HCT116 (cell line): ENCODE measurements around the gene C16orf82. TPM values are rescaled to one million over a fixed set of nuclear protein-coding genes. Genes with fewer than 3 reads are reported as not detected.

Experiments used
- ATAC-seq: fragments of 200-7000 bp; cut with Tn5 transposase; 2 replicates; pipeline ENCODE4 v1.9.1; 2020; ENCODE audit warnings: mild to moderate bottlenecking, moderate library complexity
- BruUV-seq: library from RNA; stranded (reverse); fragments of 400-500 nt; replicated peaks from 2 replicates; lab custom pipeline; 2021; lab: Mats Ljungman, UMichigan
- CTCF ChIA-PET: fragments of 300-600 bp; sonication (Branson Sonifier 250); formaldehyde crosslinking; loops from one replicate; lab custom pipeline; 2021; ENCODE audit warnings: antibody characterized with exemption; lab: Charles Lee
- POLR2A ChIA-PET: fragments of 300-600, 350-600 bp; sonication (Branson Sonifier 250); formaldehyde crosslinking; loops from one replicate; lab custom pipeline; 2021; ENCODE audit warnings: antibody characterized with exemption; lab: Charles Lee
- RAD21 ChIA-PET, 2 experiments: fragments of 300-600 bp; sonication (Branson Sonifier 250); formaldehyde crosslinking; loops; one replicate each; lab custom pipeline; 2023; ENCODE audit warnings: low total read pairs in 2 of 2; ENCODE audit not compliant: uncharacterized antibody in 2 of 2, unreplicated experiment in 2 of 2, low non-redundant PET in 1 of 2; lab: Charles Lee
- DNase-seq: peaks from one replicate; pipeline ENCODE4 v3.0.0-alpha.2; 2010; ENCODE audit warnings: low read depth, low spot score
- H2AFZ ChIP-seq: fragments of 200-600 bp; shearing (Covaris generic), sonication (generic); 2 replicates; pipeline ENCODE4 v1.6.1; 2017; ENCODE audit warnings: low read depth, mixed run types, mixed read lengths, antibody characterized with exemption, low read length; ENCODE audit not compliant: poor library complexity, severe bottlenecking
- H3K27ac ChIP-seq: 2 replicates; pipeline ENCODE4 v1.5.1; 2012; ENCODE audit warnings: low read depth, low read length
- H3K27me3 ChIP-seq: fragments of 200-600 bp; sonication (generic); 2 replicates; pipeline ENCODE4 v1.6.1; 2016; ENCODE audit warnings: mixed run types, low read length, mixed read lengths; ENCODE audit not compliant: insufficient read depth
- H3K36me3 ChIP-seq, 2 experiments: fragments of 200-500 bp in 1 of 2; fragments of 200-600 bp in 1 of 2; sonication (Bioruptor generic) in 1 of 2; sonication (generic) in 1 of 2; 2 replicates each; pipeline versions ENCODE4 v1.5.1 to v1.6.1; 2014 to 2016; ENCODE audit warnings: low read length in 2 of 2, inconsistent platforms in 1 of 2, mixed read lengths in 1 of 2, mixed run types in 1 of 2; ENCODE audit not compliant: insufficient read depth in 2 of 2, control insufficient read depth in 1 of 2
- H3K4me1 ChIP-seq, 2 experiments: fragments of 200-600 bp in 1 of 2; sonication (generic) in 1 of 2; 2 replicates each; pipeline versions ENCODE4 v1.5.1 to v1.6.1; 2012 to 2017; ENCODE audit warnings: low read length in 2 of 2, inconsistent platforms in 1 of 2, mild to moderate bottlenecking in 1 of 2, mixed read lengths in 1 of 2, mixed run types in 1 of 2, moderate library complexity in 1 of 2; ENCODE audit not compliant: insufficient read depth in 2 of 2, control insufficient read depth in 1 of 2
- H3K4me2 ChIP-seq: fragments of 200-600 bp; sonication (generic); 2 replicates; pipeline ENCODE4 v1.6.1; 2017; ENCODE audit warnings: mixed run types, low read length, mixed read lengths
- H3K4me3 ChIP-seq, 2 experiments: fragments of 200-600 bp in 1 of 2; sonication (generic) in 1 of 2; replicated peaks in 1 of 2; 2 replicates each; pipeline ENCODE4 v1.5.1; 2011 to 2016; ENCODE audit warnings: low read length in 2 of 2, control low read depth in 1 of 2, low read depth in 1 of 2, mild to moderate bottlenecking in 1 of 2, mixed read lengths in 1 of 2, mixed run types in 1 of 2
- H3K79me2 ChIP-seq: fragments of 200-600 bp; sonication (generic); 2 replicates; pipeline ENCODE4 v1.6.1; 2017; ENCODE audit warnings: mild to moderate bottlenecking, mixed run types, low read length, moderate library complexity, mixed read lengths; ENCODE audit not compliant: insufficient read depth
- H3K9ac ChIP-seq: fragments of 200-600 bp; sonication (generic); 2 replicates; pipeline ENCODE4 v1.6.1; 2016; ENCODE audit warnings: low read length, mixed read lengths
- H3K9me2 ChIP-seq: fragments of 200-600 bp; sonication (generic), shearing (Covaris generic); 2 replicates; pipeline ENCODE4 v1.6.1; 2017; ENCODE audit warnings: mixed run types, mild to moderate bottlenecking, moderate library complexity; ENCODE audit not compliant: insufficient read depth
- H3K9me3 ChIP-seq, 2 experiments: fragments of 200-500 bp in 1 of 2; fragments of 200-600 bp in 1 of 2; sonication (Bioruptor generic) in 1 of 2; sonication (generic) in 1 of 2; 2 replicates each; pipeline ENCODE4 v1.6.1; 2014 to 2017; ENCODE audit warnings: low read length in 2 of 2, mixed read lengths in 2 of 2, inconsistent platforms in 1 of 2, low read depth in 1 of 2, mild to moderate bottlenecking in 1 of 2, mixed run types in 1 of 2, moderate library complexity in 1 of 2; ENCODE audit not compliant: control insufficient read depth in 1 of 2, insufficient read depth in 1 of 2
- H4K20me1 ChIP-seq: fragments of 200-600 bp; sonication (generic), shearing (Covaris generic); 2 replicates; pipeline ENCODE4 v1.6.1; 2017; ENCODE audit warnings: mixed run types, mild to moderate bottlenecking, moderate library complexity; ENCODE audit not compliant: insufficient read depth
- CTCF ChIP-seq, 3 experiments: fragments of 200-600 bp in 1 of 3; sonication (generic) in 1 of 3; IDR thresholded peaks in 2 of 3; conservative IDR thresholded peaks in 1 of 3; 2 replicates each; pipeline ENCODE4 v1.5.1; 2012 to 2017; ENCODE audit warnings: low read depth in 2 of 3, low read length in 2 of 3, antibody characterized with exemption in 1 of 3, borderline replicate concordance in 1 of 3, control low read depth in 1 of 3, mild to moderate bottlenecking in 1 of 3, mixed read lengths in 1 of 3, mixed run types in 1 of 3, moderate library complexity in 1 of 3; ENCODE audit not compliant: insufficient read depth in 1 of 3
- EZH2phosphoT487 ChIP-seq: fragments of 200-600 bp; IDR thresholded peaks from 2 replicates; pipeline ENCODE4 v1.6.1; 2018; ENCODE audit warnings: antibody characterized with exemption, borderline replicate concordance
- FOSL1 ChIP-seq: IDR thresholded peaks from 2 replicates; pipeline ENCODE4 v1.6.1; 2012; ENCODE audit warnings: low read depth
- JUND ChIP-seq: IDR thresholded peaks from 2 replicates; pipeline ENCODE4 v1.6.1; 2012
- MAX ChIP-seq: IDR thresholded peaks from 2 replicates; pipeline ENCODE4 v1.6.1; 2012
- POLR2A ChIP-seq: IDR thresholded peaks from 2 replicates; pipeline ENCODE4 v1.7.0; 2011; ENCODE audit warnings: borderline replicate concordance; ENCODE audit not compliant: insufficient read depth, insufficient read length; ENCODE audit errors: extremely low read depth
- POLR2AphosphoS5 ChIP-seq: IDR thresholded peaks from 2 replicates; pipeline ENCODE4 v1.6.1; 2011; ENCODE audit warnings: mild to moderate bottlenecking, low read depth, low read length, moderate library complexity
- RAD21 ChIP-seq: IDR thresholded peaks from 2 replicates; pipeline ENCODE4 v1.6.1; 2012; ENCODE audit warnings: low read depth, mild to moderate bottlenecking
- SIN3A ChIP-seq: IDR thresholded peaks from 2 replicates; pipeline ENCODE4 v1.6.1; 2012; ENCODE audit warnings: low read depth
- SRF ChIP-seq: IDR thresholded peaks from 2 replicates; pipeline ENCODE4 v1.6.1; 2012; ENCODE audit warnings: low read depth
- ZFX ChIP-seq: fragments of 450-650 bp; IDR thresholded peaks from 2 replicates; pipeline ENCODE4 v1.6.1; 2017
- intact Hi-C: fragments of 100-400 bp; cut with micrococcal nuclease; formaldehyde crosslinking; loops from 2 replicates; pipeline ENCODE4 v1.10.0; 2022
- total RNA-seq: library from RNA; stranded (reverse); gene quantifications from one replicate; pipeline ENCODE4 v1.2.1, GENCODE V29; 2021; ENCODE audit not compliant: unreplicated experiment

C16orf82 gene
- total RNA-seq, 1 experiment from 2014 or later: not detected

GRCh38 chr16:27108826-27109665, 42.3 kb downstream of the C16orf82 start:
- CTCF ChIA-PET: interaction anchor here (0.5 to 1.7 kb wide), 8 partner anchors 12 to 1833 kb away, joined by 3 to 12 read pairs (median 6); no protein-coding TSS in a partner anchor
- Histone ChIP-seq H3K79me2 (no peaks in the 10 kb centered on the region), H4K20me1 (no peaks in the 10 kb centered on the region), H3K4me3 (peak overlapping the region; percentile 24 to 46), H3K9me2 (no peaks in the 10 kb centered on the region), H3K27me3 (no peaks in the 10 kb centered on the region), H3K4me2 (peak overlapping the region; percentile 76), H3K36me3 (no peaks in the 10 kb centered on the region), H3K27ac (no peak overlapping the region), H2AFZ (peak overlapping the region; percentile 26), H3K4me1 (peaks cover 7 to 16% of the 10 kb centered on the region in 2 experiments), H3K9ac (no peak overlapping the region), H3K9me3 (no peaks in the 10 kb centered on the region)
- TF ChIP-seq SRF: no peak
- no peak for TF ChIP-seq ZFX
- TF ChIP-seq EZH2phosphoT487: no peak
- TF ChIP-seq POLR2A: no peak
- POLR2A ChIA-PET: interaction anchor here (0.7 kb wide), 1 partner anchor 1258 kb away, joined by 3 read pairs; no protein-coding TSS in a partner anchor
- intact Hi-C loops: loop anchor here (1.0 to 2.0 kb wide), 3 partner anchors 146 to 1833 kb away; no protein-coding TSS in a partner anchor
- ATAC-seq: no peak
- BruUV-seq: no TSS peak
- RAD21 ChIA-PET: interaction anchor here in 1 of 2 experiments (0.7 kb wide), 1 partner anchor 1406 kb away, joined by 6 read pairs; no protein-coding TSS in a partner anchor
- no peak for DNase-seq

GRCh38 chr16:27109666-27110523, 43.2 kb downstream of the C16orf82 start:
- H3K4me3 ChIP-seq: peak overlapping the region; percentile 24 to 46
- no peak overlapping the region for H3K27ac ChIP-seq
- H3K4me2 ChIP-seq: peak overlapping the region; percentile 76
- H3K36me3 ChIP-seq: no peaks in the 10 kb centered on the region
- no peak overlapping the region for H3K9ac ChIP-seq
- intact Hi-C loops: loop anchor here (1.0 to 2.0 kb wide), 3 partner anchors 147 to 1834 kb away; no protein-coding TSS in a partner anchor
- H3K27me3 ChIP-seq: no peaks in the 10 kb centered on the region
- no peaks in the 10 kb centered on the region for H3K9me2 ChIP-seq
- RAD21 ChIA-PET: interaction anchor here (0.6 to 0.7 kb wide), 6 partner anchors 159 to 1406 kb away, joined by 3 to 8 read pairs (median 6); no protein-coding TSS in a partner anchor
- POLR2A ChIA-PET: interaction anchor here (0.7 to 1.7 kb wide), 3 partner anchors 94 to 1259 kb away, joined by 3 to 6 read pairs (median 3); partner anchors contain the start of gene KDM8
- H3K79me2 ChIP-seq: no peaks in the 10 kb centered on the region
- peak overlapping the region; percentile 35 for H2AFZ ChIP-seq
- no peaks in the 10 kb centered on the region for H3K9me3 ChIP-seq
- H4K20me1 ChIP-seq: no peaks in the 10 kb centered on the region
- peaks cover 7 to 16% of the 10 kb centered on the region in 2 experiments for H3K4me1 ChIP-seq
- peak; percentile 91 for ATAC-seq
- no TSS peak for BruUV-seq
- no peak for TF ChIP-seq FOSL1
- no peak for TF ChIP-seq JUND
- TF ChIP-seq MAX: no peak
- TF ChIP-seq SIN3A: no peak
- TF ChIP-seq POLR2A: no peak
- no peak for TF ChIP-seq POLR2AphosphoS5
- peak; percentile 78 for TF ChIP-seq RAD21
- TF ChIP-seq EZH2phosphoT487: no peak
- TF ChIP-seq CTCF (IDR thresholded peaks at IDR 0.05 in 2 of 3, conservative IDR thresholded peaks at IDR 0.05 in 1 of 3; ENCODE audit: borderline replicate concordance in 1 of 3, insufficient read depth in 1 of 3, low read depth in 2 of 3, low read length in 2 of 3): peak; percentile 26 to 84 (median 63); a peak in 5 of 6 replicates
- no peak for DNase-seq
- CTCF ChIA-PET: interaction anchor here (0.5 to 1.7 kb wide), 28 partner anchors 8 to 1964 kb away, joined by 3 to 12 read pairs (median 4); no protein-coding TSS in a partner anchor
